HepG2 (cell line): Measurements from ENCODE around the gene ORC6. TPM values are rescaled to one million over a fixed set of nuclear protein-coding genes. Genes with fewer than 3 reads are reported as not detected.

Experiments
- ATAC-seq: fragments of 200-7000 bp; cut with Tn5 transposase; 3 replicates; pipeline ENCODE4 v1.9.1; 2020; ENCODE audit warnings: mild to moderate bottlenecking, moderate library complexity
- BruUV-seq: library from RNA; stranded (reverse); fragments of 400-500 nt; replicated peaks from 2 replicates; lab custom pipeline; 2021; lab: Mats Ljungman, UMichigan
- CTCF ChIA-PET: fragments of 300-600 bp; formaldehyde crosslinking; extraction: SDS; loops from one replicate; lab custom pipeline; 2021; ENCODE audit warnings: low total read pairs, inconsistent platforms, low intra/inter-chr PET ratio; lab: Yijun Ruan, JAX
- POLR2A ChIA-PET: fragments of 350-600 bp; sonication (Branson Sonifier 250); formaldehyde crosslinking; loops from one replicate; lab custom pipeline; 2020; ENCODE audit warnings: antibody characterized with exemption, inconsistent platforms; lab: Yijun Ruan, JAX
- DNase-seq: peaks from one replicate; pipeline ENCODE4 v3.0.0-alpha.2; 2015; ENCODE audit warnings: low spot score
- FAIRE-seq: peaks from 3 replicates; lab custom pipeline; 2011; peaks lifted over from hg19 to GRCh38; lab: Jason Lieb, UNC
- H2AFZ ChIP-seq: one replicate; pipeline ENCODE4 v1.6.1; 2011; ENCODE audit warnings: low read length, inconsistent platforms
- H3K27ac ChIP-seq: fragments of 300-600 bp; 3 replicates; pipeline ENCODE4 v1.8.0; 2011; ENCODE audit warnings: mixed run types, mild to moderate bottlenecking, mixed read lengths, low read length, inconsistent platforms; ENCODE audit not compliant: insufficient read depth; ENCODE audit errors: extremely low read length
- H3K27me3 ChIP-seq, 2 experiments: fragments of 200-600 bp in 1 of 2; 2 replicates in 1 of 2; 3 replicates in 1 of 2; pipeline versions ENCODE4 v1.6.0 to v1.8.0; 2011; ENCODE audit warnings: low read length in 2 of 2, mild to moderate bottlenecking in 2 of 2, moderate library complexity in 2 of 2, inconsistent platforms in 1 of 2; ENCODE audit not compliant: insufficient read depth in 2 of 2, control insufficient read depth in 1 of 2
- H3K36me3 ChIP-seq, 2 experiments: fragments of 200-600 bp in 1 of 2; replicated peaks in 1 of 2; 2 replicates in 1 of 2; 3 replicates in 1 of 2; pipeline versions ENCODE4 v1.5.1 to v1.8.0; 2011; ENCODE audit warnings: low read length in 2 of 2, inconsistent platforms in 1 of 2; ENCODE audit not compliant: insufficient read depth in 2 of 2, control insufficient read depth in 1 of 2
- H3K4me1 ChIP-seq: 2 replicates; pipeline ENCODE4 v1.5.1; 2012; ENCODE audit warnings: low read length, inconsistent platforms; ENCODE audit not compliant: insufficient read depth
- H3K4me2 ChIP-seq: 2 replicates; pipeline ENCODE4 v1.6.0; 2011; ENCODE audit warnings: low read depth, low read length, inconsistent platforms
- H3K4me3 ChIP-seq, 3 experiments: fragments of 200-600 bp in 1 of 3; sonication (generic), shearing (Covaris generic) in 1 of 3; replicated peaks in 1 of 3; 2 replicates each; pipeline ENCODE4 v1.5.1; 2011 to 2016; ENCODE audit warnings: low read length in 3 of 3, inconsistent platforms in 2 of 3, low read depth in 2 of 3, mild to moderate bottlenecking in 2 of 3, control low read depth in 1 of 3, mixed read lengths in 1 of 3; ENCODE audit not compliant: insufficient read depth in 1 of 3
- H3K79me2 ChIP-seq: one replicate; pipeline ENCODE4 v1.6.1; 2011; ENCODE audit warnings: low read length, inconsistent platforms; ENCODE audit not compliant: insufficient read depth
- H3K9ac ChIP-seq: 2 replicates; pipeline ENCODE4 v1.6.0; 2011; ENCODE audit warnings: mild to moderate bottlenecking, low read depth, low read length, inconsistent platforms; ENCODE audit not compliant: insufficient read depth
- H3K9me3 ChIP-seq: 2 replicates; pipeline ENCODE4 v1.5.1; 2012; ENCODE audit warnings: mild to moderate bottlenecking, low read length
- H4K20me1 ChIP-seq: 2 replicates; pipeline ENCODE4 v1.6.0; 2011; ENCODE audit warnings: inconsistent platforms, mild to moderate bottlenecking, low read length, moderate library complexity; ENCODE audit not compliant: insufficient read depth
- CENPX ChIP-seq: sonication (generic); formaldehyde crosslinking; IDR thresholded peaks from 2 replicates; pipeline ENCODE4 v1.9.0; 2021; ENCODE audit warnings: mild to moderate bottlenecking, missing genetic modification reagents, moderate library complexity
- GMEB1 ChIP-seq: sonication (generic); formaldehyde crosslinking; IDR thresholded peaks from 2 replicates; pipeline ENCODE4 v1.5.1; 2020; ENCODE audit warnings: missing genetic modification reagents, mild to moderate bottlenecking, borderline replicate concordance
- HDAC6 ChIP-seq: fragments of 200-600 bp; sonication (generic); IDR thresholded peaks from 2 replicates; pipeline ENCODE4 v1.7.0; 2017; ENCODE audit warnings: mild to moderate bottlenecking, antibody characterized with exemption, low read length, low read depth
- RFX1 ChIP-seq: fragments of 450-650 bp; IDR thresholded peaks from 2 replicates; pipeline ENCODE4 v1.6.1; 2017
- RORA ChIP-seq: sonication (generic); formaldehyde crosslinking; IDR thresholded peaks from 2 replicates; pipeline ENCODE4 v1.5.0; 2020; ENCODE audit warnings: mild to moderate bottlenecking, missing genetic modification reagents, moderate library complexity
- TFDP2 ChIP-seq: sonication (generic); formaldehyde crosslinking; IDR thresholded peaks from 2 replicates; pipeline ENCODE4 v1.4.0; 2020; ENCODE audit warnings: missing genetic modification reagents
- ZBTB14 ChIP-seq: sonication (generic); formaldehyde crosslinking; IDR thresholded peaks from 2 replicates; pipeline ENCODE4 v1.4.0; 2020; ENCODE audit warnings: missing genetic modification reagents
- ZNF280D ChIP-seq: sonication (generic); formaldehyde crosslinking; IDR thresholded peaks from 2 replicates; pipeline ENCODE4 v1.5.1; 2020; ENCODE audit warnings: mild to moderate bottlenecking, missing genetic modification reagents
- ZNF333 ChIP-seq: sonication (generic); formaldehyde crosslinking; IDR thresholded peaks from 2 replicates; pipeline ENCODE4 v1.4.0; 2020; ENCODE audit warnings: mild to moderate bottlenecking, missing genetic modification reagents, borderline replicate concordance
- ZNF33A ChIP-seq: sonication (generic); formaldehyde crosslinking; IDR thresholded peaks from 2 replicates; pipeline ENCODE4 v1.5.1; 2020; ENCODE audit warnings: missing genetic modification reagents, mild to moderate bottlenecking, moderate library complexity, borderline replicate concordance
- ZNF484 ChIP-seq: sonication (generic); formaldehyde crosslinking; IDR thresholded peaks from 2 replicates; pipeline ENCODE4 v1.5.1; 2020; ENCODE audit warnings: mild to moderate bottlenecking, low read depth, missing genetic modification reagents, borderline replicate concordance
- ZNF510 ChIP-seq: sonication (generic); formaldehyde crosslinking; IDR thresholded peaks from 2 replicates; pipeline ENCODE4 v1.4.0; 2020; ENCODE audit warnings: low read depth, mild to moderate bottlenecking, missing genetic modification reagents
- ZNF547 ChIP-seq: sonication (generic); formaldehyde crosslinking; IDR thresholded peaks from 2 replicates; pipeline ENCODE4 v1.5.1; 2020; ENCODE audit warnings: mild to moderate bottlenecking, missing genetic modification reagents
- ZNF556 ChIP-seq: sonication (generic); formaldehyde crosslinking; IDR thresholded peaks from 2 replicates; pipeline ENCODE4 v1.4.0; 2020; ENCODE audit warnings: mild to moderate bottlenecking, missing genetic modification reagents, borderline replicate concordance
- WGBS: methylation state at CpG from one replicate; pipeline ENCODE4 v1.1.6; 2017; ENCODE audit warnings: low lambda C conversion rate; 5-methylcytosine and 5-hydroxymethylcytosine counted together
- in situ Hi-C: cut with HindIII; loops from 2 replicates; pipeline ENCODE4 v1.10.0; 2017; ENCODE audit warnings: low pct_unique_long_range_greater_than_20kb; ENCODE audit not compliant: extremely low pct_ligation_motif_present
- intact Hi-C: fragments of 100-400 bp; cut with micrococcal nuclease; formaldehyde crosslinking; loops from one replicate; pipeline ENCODE4 v1.10.0; 2022; ENCODE audit not compliant: unreplicated experiment
- polyA plus RNA-seq, 8 experiments: library from polyadenylated mRNA; depleted of rRNA in 3 of 8; stranded (reverse) in 7 of 8; unstranded in 1 of 8; fragments of >200 nt; fragmentation: Illumina TruSeq in 4 of 8; extraction: Trizol in 4 of 8; gene quantifications; 2 replicates each; pipeline versions ENCODE4 v1.2.1 to v1.2.3, GENCODE V29; 2011 to 2016; ENCODE audit warnings: low read depth in 4 of 8, missing spikeins in 1 of 8, mixed read lengths in 1 of 8; ENCODE audit not compliant: insufficient read depth in 1 of 8
- total RNA-seq, 5 experiments: library from RNA; depleted of rRNA; stranded (reverse); fragments of >200 nt; fragmentation: Illumina TruSeq; extraction: Trizol; gene quantifications; 2 replicates each; pipeline ENCODE4 v1.2.3, GENCODE V29; 2016; ENCODE audit warnings: low read depth in 1 of 5

The ORC6 gene
- total and polyA plus RNA-seq, 2 of the 13 experiments (the other 11 are each of a cell fraction or from before 2014, with no cell fraction given), result 34.2 to 69.8 TPM

- TF ChIP-seq ZNF280D (CRISPR knock-in tag), result 0 out of 2 replicates have a peak, but pooled peaks have one; percentile 35
- TF ChIP-seq RORA (CRISPR knock-in tag), result no peak
- TF ChIP-seq ZNF547 (CRISPR knock-in tag), result no peak
Observed at GRCh38 chr16:46691726-46692125, 2.3 kb downstream of the ORC6 start (continued).

GRCh38 chr16:46693598-46693997 lies 4.1 kb downstream of the ORC6 start:
- no peak overlapping the region for H2AFZ ChIP-seq
- DNase-seq, result no peak
- no peak for ATAC-seq
- ChIA-PET POLR2A (interaction anchor here (0.7 kb wide), 1 partner anchor 12 kb away, joined by 3 read pairs; no protein-coding TSS in a partner anchor), CTCF (no interaction called here)
- FAIRE-seq, result no peak
- BruUV-seq, result no TSS peak
- H3K4me3 ChIP-seq, result no peak overlapping the region
- peaks cover 10 to 40% of the 10 kb centered on the region in 2 experiments for H3K36me3 ChIP-seq
- H3K4me1 ChIP-seq, result peaks cover 29% of the 10 kb centered on the region
- H3K27ac ChIP-seq, result peak overlapping the region; percentile 73
- no peak overlapping the region for H3K9ac ChIP-seq
- in situ Hi-C loops (no loop called here), intact Hi-C loops (loop anchor here (10.0 kb wide), 1 partner anchor 221 kb away; no protein-coding TSS in a partner anchor)
- no peaks in the 10 kb centered on the region; a peak in 1 of 5 replicates for H3K27me3 ChIP-seq
- H4K20me1 ChIP-seq, result peaks cover under 1% of the 10 kb centered on the region
- 88% methylated on average over 2 of the region's 2 CpGs for WGBS
- H3K4me2 ChIP-seq, result peak overlapping the region; percentile 13; the same call in 1 of the 2 replicates
- peaks cover 24% of the 10 kb centered on the region for H3K79me2 ChIP-seq
- H3K9me3 ChIP-seq, result no peaks in the 10 kb centered on the region
- TF ChIP-seq RFX1 (no peak), CENPX (CRISPR knock-in tag) (no peak), ZNF33A (CRISPR knock-in tag) (no peak), TFDP2 (CRISPR knock-in tag) (no peak), ZNF333 (CRISPR knock-in tag) (no peak), ZNF510 (CRISPR knock-in tag) (no peak), GMEB1 (CRISPR knock-in tag) (no peak), ZNF556 (CRISPR knock-in tag) (no peak), ZNF484 (CRISPR knock-in tag) (no peak), ZBTB14 (CRISPR knock-in tag) (no peak), HDAC6 (no peak)
